GM23338 (cell line): ENCODE results near the gene RBM43.

ENCODE experiments used
- CREB1 ChIP-seq: fragments of 250-450 bp; sonication (Bioruptor Pico); IDR thresholded peaks from 2 replicates; pipeline ENCODE4 v1.5.0; 2020; ENCODE audit warnings: low read depth, mild to moderate bottlenecking, moderate library complexity
- ETS1 ChIP-seq: IDR thresholded peaks from 2 replicates; pipeline ENCODE4 v1.6.1; 2016; ENCODE audit warnings: antibody characterized with exemption
- EZH2 ChIP-seq: fragments of 200-600 bp; sonication (generic); IDR thresholded peaks from one replicate; pipeline ENCODE4 v1.8.0; 2017; ENCODE audit warnings: antibody characterized with exemption, mild to moderate bottlenecking, low read depth; ENCODE audit not compliant: unreplicated experiment
- EZH2phosphoT487 ChIP-seq: fragments of 200-600 bp; sonication (generic); IDR thresholded peaks from one replicate; pipeline ENCODE4 v1.8.1; 2018; ENCODE audit warnings: antibody characterized with exemption; ENCODE audit not compliant: unreplicated experiment
- JUNB ChIP-seq: IDR thresholded peaks from one replicate; pipeline ENCODE4 v1.6.1; 2016; ENCODE audit warnings: antibody characterized with exemption; ENCODE audit not compliant: unreplicated experiment
- POLR2AphosphoS5 ChIP-seq: IDR thresholded peaks from 2 replicates; pipeline ENCODE4 v1.6.1; 2016; ENCODE audit warnings: antibody characterized with exemption, low read depth
- ZNF114 ChIP-seq: fragments of 250-450 bp; sonication (Bioruptor Pico); IDR thresholded peaks from 2 replicates; pipeline ENCODE4 v1.5.0; 2020; ENCODE audit warnings: mild to moderate bottlenecking, moderate library complexity
- ZNF331 ChIP-seq: fragments of 250-450 bp; sonication (Bioruptor Pico); IDR thresholded peaks from 2 replicates; pipeline ENCODE4 v1.5.0; 2020; ENCODE audit warnings: low read depth, mild to moderate bottlenecking, moderate library complexity
- TF ChIP-seq, protein P1 (sequence below), 2 experiments: fragments of 200-600 bp in 1 of 2; sonication (generic) in 1 of 2; conservative IDR thresholded peaks; 2 replicates each; pipeline versions ENCODE4 v1.5.1 to v1.6.1; 2016 to 2017; ENCODE audit warnings: antibody characterized with exemption in 2 of 2, low read depth in 2 of 2, mild to moderate bottlenecking in 2 of 2, moderate library complexity in 1 of 2
- TF ChIP-seq, protein P2 (sequence below): IDR thresholded peaks from one replicate; pipeline ENCODE4 v1.6.1; 2018; ENCODE audit warnings: antibody characterized with exemption; ENCODE audit not compliant: unreplicated experiment

- TF ChIP-seq POLR2AphosphoS5 (no peak), ZNF331 (no peak), EZH2phosphoT487 (no peak), ZNF114 (CRISPR knock-in tag) (no peak), EZH2 (no peak), CREB1 (CRISPR knock-in tag) (no peak), JUNB (no peak), ETS1 (no peak)
- TF ChIP-seq, protein P1, sequence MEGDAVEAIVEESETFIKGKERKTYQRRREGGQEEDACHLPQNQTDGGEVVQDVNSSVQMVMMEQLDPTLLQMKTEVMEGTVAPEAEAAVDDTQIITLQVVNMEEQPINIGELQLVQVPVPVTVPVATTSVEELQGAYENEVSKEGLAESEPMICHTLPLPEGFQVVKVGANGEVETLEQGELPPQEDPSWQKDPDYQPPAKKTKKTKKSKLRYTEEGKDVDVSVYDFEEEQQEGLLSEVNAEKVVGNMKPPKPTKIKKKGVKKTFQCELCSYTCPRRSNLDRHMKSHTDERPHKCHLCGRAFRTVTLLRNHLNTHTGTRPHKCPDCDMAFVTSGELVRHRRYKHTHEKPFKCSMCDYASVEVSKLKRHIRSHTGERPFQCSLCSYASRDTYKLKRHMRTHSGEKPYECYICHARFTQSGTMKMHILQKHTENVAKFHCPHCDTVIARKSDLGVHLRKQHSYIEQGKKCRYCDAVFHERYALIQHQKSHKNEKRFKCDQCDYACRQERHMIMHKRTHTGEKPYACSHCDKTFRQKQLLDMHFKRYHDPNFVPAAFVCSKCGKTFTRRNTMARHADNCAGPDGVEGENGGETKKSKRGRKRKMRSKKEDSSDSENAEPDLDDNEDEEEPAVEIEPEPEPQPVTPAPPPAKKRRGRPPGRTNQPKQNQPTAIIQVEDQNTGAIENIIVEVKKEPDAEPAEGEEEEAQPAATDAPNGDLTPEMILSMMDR (conservative IDR thresholded peaks at IDR 0.05; ENCODE audit: low read depth in 2 of 2): no peak
- TF ChIP-seq, protein P2, sequence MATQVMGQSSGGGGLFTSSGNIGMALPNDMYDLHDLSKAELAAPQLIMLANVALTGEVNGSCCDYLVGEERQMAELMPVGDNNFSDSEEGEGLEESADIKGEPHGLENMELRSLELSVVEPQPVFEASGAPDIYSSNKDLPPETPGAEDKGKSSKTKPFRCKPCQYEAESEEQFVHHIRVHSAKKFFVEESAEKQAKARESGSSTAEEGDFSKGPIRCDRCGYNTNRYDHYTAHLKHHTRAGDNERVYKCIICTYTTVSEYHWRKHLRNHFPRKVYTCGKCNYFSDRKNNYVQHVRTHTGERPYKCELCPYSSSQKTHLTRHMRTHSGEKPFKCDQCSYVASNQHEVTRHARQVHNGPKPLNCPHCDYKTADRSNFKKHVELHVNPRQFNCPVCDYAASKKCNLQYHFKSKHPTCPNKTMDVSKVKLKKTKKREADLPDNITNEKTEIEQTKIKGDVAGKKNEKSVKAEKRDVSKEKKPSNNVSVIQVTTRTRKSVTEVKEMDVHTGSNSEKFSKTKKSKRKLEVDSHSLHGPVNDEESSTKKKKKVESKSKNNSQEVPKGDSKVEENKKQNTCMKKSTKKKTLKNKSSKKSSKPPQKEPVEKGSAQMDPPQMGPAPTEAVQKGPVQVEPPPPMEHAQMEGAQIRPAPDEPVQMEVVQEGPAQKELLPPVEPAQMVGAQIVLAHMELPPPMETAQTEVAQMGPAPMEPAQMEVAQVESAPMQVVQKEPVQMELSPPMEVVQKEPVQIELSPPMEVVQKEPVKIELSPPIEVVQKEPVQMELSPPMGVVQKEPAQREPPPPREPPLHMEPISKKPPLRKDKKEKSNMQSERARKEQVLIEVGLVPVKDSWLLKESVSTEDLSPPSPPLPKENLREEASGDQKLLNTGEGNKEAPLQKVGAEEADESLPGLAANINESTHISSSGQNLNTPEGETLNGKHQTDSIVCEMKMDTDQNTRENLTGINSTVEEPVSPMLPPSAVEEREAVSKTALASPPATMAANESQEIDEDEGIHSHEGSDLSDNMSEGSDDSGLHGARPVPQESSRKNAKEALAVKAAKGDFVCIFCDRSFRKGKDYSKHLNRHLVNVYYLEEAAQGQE: no peak
Observed at GRCh38 chr2:151258121-151258520, 3.5 kb downstream of the RBM43 start.
